Suprapubic skin (tissue), 4 donors: Measurements from ENCODE around the gene AEBP1. TPM values are rescaled to one million over a fixed set of nuclear protein-coding genes. Genes with fewer than 3 reads are reported as not detected.

ENCODE experiments used
- DNase-seq, 2 donors: peaks; one replicate each; pipeline ENCODE4 v3.0.0-alpha.2; 2019; ENCODE audit warnings: low spot score in 2 of 2
- H3K27ac ChIP-seq: fragments of 200-600 bp; sonication (generic); one replicate; pipeline ENCODE4 v1.5.1; 2019
- H3K27me3 ChIP-seq: fragments of 200-600 bp; sonication (generic); one replicate; pipeline ENCODE4 v1.5.1; 2019
- H3K36me3 ChIP-seq: fragments of 200-600 bp; sonication (generic); one replicate; pipeline ENCODE4 v1.5.1; 2019
- H3K4me1 ChIP-seq: fragments of 200-600 bp; sonication (generic); one replicate; pipeline ENCODE4 v1.5.1; 2019
- H3K4me3 ChIP-seq: fragments of 200-600 bp; sonication (generic); one replicate; pipeline ENCODE4 v1.5.1; 2019; ENCODE audit warnings: mild to moderate bottlenecking
- H3K9me3 ChIP-seq: fragments of 200-600 bp; sonication (generic); one replicate; pipeline ENCODE4 v1.5.1; 2019
- EP300 ChIP-seq: sonication (generic); formaldehyde crosslinking; IDR thresholded peaks from one replicate; pipeline ENCODE4 v1.6.1; 2017; ENCODE audit warnings: antibody characterized with exemption
- POLR2A ChIP-seq, 2 donors: fragments of 450-650 bp; IDR thresholded peaks; one replicate each; pipeline ENCODE4 v1.6.1; 2017; ENCODE audit warnings: antibody characterized with exemption in 2 of 2, mild to moderate bottlenecking in 2 of 2, moderate library complexity in 2 of 2
- POLR2AphosphoS5 ChIP-seq, 3 donors: sonication (generic); formaldehyde crosslinking; IDR thresholded peaks; one replicate each; pipeline ENCODE4 v1.6.1; 2017; ENCODE audit warnings: antibody characterized with exemption in 3 of 3
- WGBS: methylation state at CpG from one replicate; pipeline ENCODE4 v1.1.5; 2018; 5-methylcytosine and 5-hydroxymethylcytosine counted together
- total RNA-seq, 4 donors: library from RNA; depleted of rRNA; stranded (reverse); fragments of >200 nt; gene quantifications; one replicate each; pipeline ENCODE4 v1.1.0, GENCODE V29; 2016
- TF ChIP-seq, protein P1 (sequence below), 2 donors: fragments of 200-600 bp in 1 of 2; fragments of 450-650 bp in 1 of 2; sonication (generic) in 1 of 2; IDR thresholded peaks; one replicate each; pipeline ENCODE4 v1.5.1; 2016 to 2019; ENCODE audit warnings: antibody characterized with exemption in 2 of 2, mild to moderate bottlenecking in 1 of 2, moderate library complexity in 1 of 2

The AEBP1 gene
- total RNA-seq, 4 donors from 2014 or later = 24.3 to 74.0 (median 43.3) TPM

DNA sequence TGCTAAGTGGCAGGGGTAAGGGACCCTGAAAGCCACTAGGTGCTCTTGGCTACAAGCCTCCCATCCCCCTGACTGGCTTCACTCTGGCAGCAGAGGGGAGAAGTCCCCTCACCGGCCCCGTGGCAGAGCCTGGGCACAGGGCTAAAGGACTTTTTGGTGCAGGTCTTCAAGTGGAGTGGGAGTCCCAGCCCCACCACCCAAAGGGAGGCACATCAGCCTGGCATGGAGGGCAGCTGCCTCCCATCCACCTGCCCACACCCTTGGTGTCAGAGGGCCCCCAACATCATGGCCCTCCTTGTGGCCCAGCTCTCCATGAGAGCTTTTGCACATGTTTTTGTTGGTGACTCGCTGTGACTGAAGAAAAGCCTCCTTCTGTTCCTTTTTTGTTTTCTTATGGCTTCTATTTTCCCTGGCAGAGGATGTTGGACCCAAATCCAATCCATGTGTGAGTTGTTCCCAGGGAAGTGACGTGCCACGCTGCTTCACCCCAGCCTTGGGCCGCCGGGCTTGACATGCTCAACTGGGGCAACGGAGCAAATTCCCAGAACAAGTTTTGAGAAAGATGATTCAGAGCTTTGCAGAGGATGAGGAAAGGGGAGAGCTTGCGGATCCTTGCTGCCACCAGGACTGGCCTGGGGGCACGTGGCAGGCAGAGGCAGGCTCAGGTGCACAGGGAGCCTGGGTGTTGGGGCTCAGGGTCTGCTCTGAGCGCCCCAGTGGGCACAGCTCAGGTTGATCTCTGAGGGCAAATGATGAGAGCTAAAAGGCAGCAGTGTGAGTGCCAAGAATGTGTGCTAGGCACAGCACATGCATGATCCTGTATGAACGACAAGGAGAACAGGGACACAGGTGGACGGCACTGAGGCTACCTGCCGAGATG, 1.9 kb upstream of the AEBP1 start:
- WGBS = 44% methylated on average over 14 of the region's 14 CpGs
- DNase-seq = no peak
- TF ChIP-seq EP300 (no peak), POLR2AphosphoS5 (IDR thresholded peaks at IDR 0.05) (peak in 1 of 3 donors; percentile 7)
- Histone ChIP-seq H3K27me3 (peaks cover 6% of the 10 kb centered on the region), H3K27ac (peak overlapping the region; percentile 92), H3K36me3 (no peaks in the 10 kb centered on the region), H3K9me3 (no peaks in the 10 kb centered on the region), H3K4me3 (no peak overlapping the region), H3K4me1 (peaks cover 50% of the 10 kb centered on the region)

DNA sequence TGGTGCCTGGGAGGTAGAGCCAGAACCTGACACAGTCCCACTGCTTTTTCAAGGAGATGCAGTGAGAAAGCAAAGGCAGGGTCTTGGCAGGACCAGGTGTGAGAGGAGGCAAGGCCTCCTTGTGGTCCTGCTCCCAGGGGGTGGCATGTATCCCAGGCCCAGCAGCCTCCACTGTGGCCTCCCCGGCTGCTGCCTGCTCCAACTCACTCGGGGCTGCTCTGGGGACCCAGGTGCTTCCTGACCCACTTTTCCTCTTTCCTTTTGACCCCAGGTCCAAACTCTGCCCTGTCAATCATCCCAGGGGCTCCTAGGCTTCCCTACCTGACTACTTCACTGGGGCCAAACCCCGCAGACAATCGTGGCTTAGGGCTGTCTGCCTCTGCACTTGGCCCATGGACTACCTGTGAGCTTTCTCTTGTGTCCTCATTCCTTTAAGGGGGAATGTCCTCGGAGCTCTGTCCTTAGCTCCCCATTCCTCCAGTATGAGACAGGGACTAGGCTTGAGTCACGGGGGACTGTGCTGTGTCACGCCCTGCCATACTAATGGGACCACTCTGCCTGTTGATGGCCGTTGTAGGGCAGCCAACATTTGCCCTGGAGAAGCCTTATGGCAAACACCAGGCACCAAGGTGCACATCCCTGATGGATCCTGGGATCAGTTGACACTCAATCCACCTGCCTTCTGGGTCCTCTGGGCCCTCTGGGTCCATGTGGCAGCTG, 1.1 kb upstream of the AEBP1 start:
- Histone ChIP-seq H3K4me1 (peaks cover 55% of the 10 kb centered on the region), H3K9me3 (no peaks in the 10 kb centered on the region), H3K27ac (peak overlapping the region; percentile 92), H3K4me3 (no peak overlapping the region), H3K27me3 (peaks cover 6% of the 10 kb centered on the region), H3K36me3 (peaks cover 7% of the 10 kb centered on the region)
- WGBS = 67% methylated on average over 8 of the region's 8 CpGs
- no peak for DNase-seq
- TF ChIP-seq POLR2A (IDR thresholded peaks at IDR 0.05) (no peak), POLR2AphosphoS5 (IDR thresholded peaks at IDR 0.05) (no peak), EP300 (no peak)
- TF ChIP-seq, protein P1, sequence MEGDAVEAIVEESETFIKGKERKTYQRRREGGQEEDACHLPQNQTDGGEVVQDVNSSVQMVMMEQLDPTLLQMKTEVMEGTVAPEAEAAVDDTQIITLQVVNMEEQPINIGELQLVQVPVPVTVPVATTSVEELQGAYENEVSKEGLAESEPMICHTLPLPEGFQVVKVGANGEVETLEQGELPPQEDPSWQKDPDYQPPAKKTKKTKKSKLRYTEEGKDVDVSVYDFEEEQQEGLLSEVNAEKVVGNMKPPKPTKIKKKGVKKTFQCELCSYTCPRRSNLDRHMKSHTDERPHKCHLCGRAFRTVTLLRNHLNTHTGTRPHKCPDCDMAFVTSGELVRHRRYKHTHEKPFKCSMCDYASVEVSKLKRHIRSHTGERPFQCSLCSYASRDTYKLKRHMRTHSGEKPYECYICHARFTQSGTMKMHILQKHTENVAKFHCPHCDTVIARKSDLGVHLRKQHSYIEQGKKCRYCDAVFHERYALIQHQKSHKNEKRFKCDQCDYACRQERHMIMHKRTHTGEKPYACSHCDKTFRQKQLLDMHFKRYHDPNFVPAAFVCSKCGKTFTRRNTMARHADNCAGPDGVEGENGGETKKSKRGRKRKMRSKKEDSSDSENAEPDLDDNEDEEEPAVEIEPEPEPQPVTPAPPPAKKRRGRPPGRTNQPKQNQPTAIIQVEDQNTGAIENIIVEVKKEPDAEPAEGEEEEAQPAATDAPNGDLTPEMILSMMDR (IDR thresholded peaks at IDR 0.05) = no peak

DNA sequence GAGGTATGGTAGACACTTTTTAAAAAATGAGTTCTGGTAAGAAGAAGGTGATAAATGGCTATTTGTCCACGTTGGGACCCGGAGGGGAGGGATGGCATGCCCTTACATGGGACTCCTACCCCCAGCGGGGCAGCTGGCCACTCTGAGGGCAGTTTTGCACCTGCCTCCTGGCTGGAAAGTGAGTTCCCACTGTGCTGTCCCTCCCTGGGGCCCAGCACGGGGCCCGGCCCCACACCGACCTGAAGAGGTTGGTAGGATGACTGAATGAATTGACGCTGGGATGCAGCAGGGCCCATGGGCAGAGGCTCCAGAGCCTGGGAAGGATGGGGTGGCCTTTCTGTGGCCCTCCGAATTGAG, 601 bp upstream of the AEBP1 start:
- peaks cover 55% of the 10 kb centered on the region for H3K4me1 ChIP-seq
- peaks cover 12% of the 10 kb centered on the region for H3K36me3 ChIP-seq
- TF ChIP-seq EP300 (no peak), POLR2AphosphoS5 (IDR thresholded peaks at IDR 0.05) (no peak), POLR2A (IDR thresholded peaks at IDR 0.05) (no peak)
- TF ChIP-seq, protein P1 (IDR thresholded peaks at IDR 0.05) = no peak
- no peaks in the 10 kb centered on the region for H3K9me3 ChIP-seq
- WGBS = 80% methylated on average over 2 of the region's 8 CpGs
- H3K4me3 ChIP-seq = peak overlapping the region; percentile 51
- no peak for DNase-seq
- peak overlapping the region; percentile 92 for H3K27ac ChIP-seq
- H3K27me3 ChIP-seq = peaks cover 6% of the 10 kb centered on the region

DNA sequence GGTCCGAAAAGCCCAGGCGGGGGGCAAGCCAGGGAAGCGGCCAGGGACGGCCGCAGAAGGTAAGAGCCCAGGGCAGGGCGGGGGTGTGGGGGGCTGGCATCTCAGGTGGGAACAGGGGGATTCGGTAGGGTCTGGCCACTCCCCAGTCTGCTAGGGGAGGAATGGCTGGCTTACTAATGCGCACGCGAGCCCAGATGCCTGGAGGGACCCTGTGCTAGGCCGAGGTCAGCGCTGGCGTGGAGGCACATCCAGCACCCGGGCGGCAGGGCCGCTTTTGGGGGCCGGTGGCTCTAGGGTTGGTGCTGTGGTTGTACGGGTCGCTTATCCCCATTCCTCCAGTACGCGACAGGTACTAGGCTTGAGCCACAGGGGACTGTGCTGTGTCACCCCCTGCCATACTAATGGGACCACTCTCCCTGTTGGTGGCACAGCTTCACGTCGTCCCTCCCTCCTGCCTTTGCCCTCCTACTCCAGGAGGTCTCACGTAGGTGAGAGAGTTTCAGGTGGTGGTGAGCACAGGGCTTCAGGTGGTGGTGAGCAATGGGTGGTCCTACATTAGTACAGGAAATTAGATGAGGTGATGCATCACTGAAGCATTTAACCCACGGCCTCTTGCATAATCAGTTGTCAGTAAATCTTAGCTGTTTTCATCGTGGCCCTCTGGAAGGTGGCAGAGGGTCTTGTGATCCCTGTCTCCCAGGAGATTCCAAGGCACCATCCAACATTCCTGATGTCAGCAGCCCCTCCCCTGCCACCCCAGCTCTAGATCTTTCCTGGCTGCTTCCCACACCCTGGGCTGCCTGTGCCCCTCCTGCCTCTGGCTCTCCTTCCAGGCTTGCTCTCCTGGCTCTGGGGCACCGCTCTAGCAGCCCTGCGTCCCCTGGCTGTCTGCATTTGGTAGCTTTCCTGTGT, 971 bp downstream of the AEBP1 start:
- Histone ChIP-seq H3K4me1 (peaks cover 54% of the 10 kb centered on the region), H3K36me3 (peaks cover 21% of the 10 kb centered on the region), H3K27ac (peak overlapping the region; percentile 92), H3K4me3 (peak overlapping the region; percentile 51), H3K9me3 (no peaks in the 10 kb centered on the region), H3K27me3 (peaks cover 6% of the 10 kb centered on the region)
- TF ChIP-seq POLR2AphosphoS5 (IDR thresholded peaks at IDR 0.05) = peak in 2 of 3 donors; percentile 9 to 44
- TF ChIP-seq, protein P1 (IDR thresholded peaks at IDR 0.05) = no peak
- DNase-seq = no peak
- 22% methylated on average over 18 of the region's 28 CpGs for WGBS

- peak overlapping the region; percentile 51 for H3K4me3 ChIP-seq
- no peak for DNase-seq
- TF ChIP-seq POLR2AphosphoS5 (IDR thresholded peaks at IDR 0.05) (no peak), EP300 (no peak), POLR2A (IDR thresholded peaks at IDR 0.05) (no peak)
- TF ChIP-seq, protein P1 (IDR thresholded peaks at IDR 0.05) = no peak
- H3K27ac ChIP-seq = peak overlapping the region; percentile 92
- peaks cover 6% of the 10 kb centered on the region for H3K27me3 ChIP-seq
- peaks cover 27% of the 10 kb centered on the region for H3K36me3 ChIP-seq
- WGBS = 54% methylated on average over 2 of the region's 2 CpGs
- no peaks in the 10 kb centered on the region for H3K9me3 ChIP-seq
- peaks cover 54% of the 10 kb centered on the region for H3K4me1 ChIP-seq
Measured at GRCh38 chr7:44105832-44106231, 1.7 kb downstream of the AEBP1 start.
